Stimulated activated CD4-positive, alpha-beta T cell treated with anti-CD3 and anti-CD28 coated beads, Interleukin-1b, Interleukin-23, amount 100 ng/mL, for 4 hours (primary cell): Measurements from ENCODE around the gene OR5C1.
"Not testable (repeated sequence)": the region's sequence is repeated elsewhere in the genome, so short reads cannot be mapped to it uniquely, and the experiment has no call there.

ENCODE experiments used
- DNase-seq, 2 donors: peaks; one replicate each; pipeline ENCODE4 v3.0.0-alpha.2; 2020; ENCODE audit warnings: low read depth in 2 of 2

The OR5C1 gene

DNA sequence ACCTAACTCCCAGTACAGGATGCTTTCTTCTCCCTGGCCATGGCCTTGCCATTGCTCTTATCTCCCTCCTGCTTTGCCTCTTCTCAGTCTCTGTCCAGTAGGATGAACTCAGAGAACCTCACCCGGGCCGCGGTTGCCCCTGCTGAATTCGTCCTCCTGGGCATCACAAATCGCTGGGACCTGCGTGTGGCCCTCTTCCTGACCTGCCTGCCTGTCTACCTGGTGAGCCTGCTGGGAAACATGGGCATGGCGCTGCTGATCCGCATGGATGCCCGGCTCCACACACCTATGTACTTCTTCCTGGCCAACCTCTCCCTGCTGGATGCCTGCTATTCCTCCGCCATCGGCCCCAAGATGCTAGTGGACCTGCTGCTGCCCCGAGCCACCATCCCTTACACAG lies at the start of gene OR5C1:
TSS of gene OR5C1 (plus strand) at position 103 of the 400 bp plus-strand sequence. CDS start at position 103, 0 bp downstream.
- no peak for DNase-seq

- no peak for DNase-seq
These were observed 46.7 kb upstream of the OR5C1 start, which contains the start of gene OR1L6 for GRCh38 chr9:122742003-122742402. Gene OR1L6 (plus strand): TSS chr9:122742303. CDS start chr9:122749848, 7,545 bp downstream.

GRCh38 chr9:122754825-122755224 lies 33.9 kb upstream of the OR5C1 start:
- DNase-seq: no peak

DNA sequence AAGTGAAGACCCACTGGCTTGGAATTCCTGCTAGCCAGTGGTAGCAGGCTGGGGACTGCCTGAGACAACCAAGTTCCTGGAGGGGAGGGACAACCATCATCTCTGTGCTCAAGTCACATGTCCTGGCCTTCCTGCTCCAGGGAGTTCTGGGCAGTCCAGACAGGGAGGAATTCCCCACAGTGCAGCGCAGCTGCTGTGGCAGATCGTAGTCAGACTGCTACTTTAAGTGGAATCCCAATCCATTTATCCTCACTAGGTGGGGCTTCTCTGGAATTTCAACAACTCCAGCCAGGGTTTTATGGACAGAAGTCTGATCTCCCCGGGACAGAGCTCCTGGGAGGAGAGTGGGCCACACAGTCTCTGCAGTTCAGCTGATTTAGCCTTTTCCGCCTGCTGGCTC lies 20.9 kb upstream of the OR5C1 start:
- DNase-seq: no peak

GRCh38 chr9:122777052-122777451 lies 11.7 kb upstream of the OR5C1 start:
- DNase-seq: no peak

DNA sequence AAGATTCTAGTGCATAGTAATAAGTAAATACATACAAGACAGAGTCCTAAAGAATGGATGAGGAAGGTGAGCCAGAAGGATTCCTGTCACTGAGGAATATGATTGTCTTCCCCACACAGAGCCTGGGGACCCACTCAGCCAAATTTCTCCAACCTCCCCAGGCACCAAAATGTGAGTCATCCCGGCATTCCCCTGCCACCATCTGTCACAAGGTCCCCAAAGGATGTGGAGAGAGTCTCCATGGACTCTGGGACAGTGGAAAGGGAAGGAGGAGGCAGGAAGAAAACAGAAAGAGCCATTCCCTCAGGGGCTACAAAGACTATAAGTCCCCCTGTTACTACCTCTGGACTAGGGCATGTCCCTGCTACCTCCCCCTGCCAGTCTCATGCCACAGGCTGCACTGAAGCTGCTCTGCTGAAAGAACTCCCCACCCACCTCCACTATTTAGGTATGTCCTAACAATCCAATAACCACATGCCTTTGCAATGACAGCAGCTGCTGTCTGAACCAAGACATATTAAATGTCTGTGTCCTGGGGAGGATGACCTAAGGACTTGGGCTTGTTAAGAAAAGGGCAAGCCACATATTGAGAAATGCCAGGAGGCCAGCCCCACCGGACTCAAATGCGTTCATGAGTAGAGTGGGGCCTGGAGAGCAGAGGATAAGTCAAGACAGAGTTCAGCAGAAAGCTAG lies 10.7 kb upstream of the OR5C1 start:
- DNase-seq: no peak

DNA sequence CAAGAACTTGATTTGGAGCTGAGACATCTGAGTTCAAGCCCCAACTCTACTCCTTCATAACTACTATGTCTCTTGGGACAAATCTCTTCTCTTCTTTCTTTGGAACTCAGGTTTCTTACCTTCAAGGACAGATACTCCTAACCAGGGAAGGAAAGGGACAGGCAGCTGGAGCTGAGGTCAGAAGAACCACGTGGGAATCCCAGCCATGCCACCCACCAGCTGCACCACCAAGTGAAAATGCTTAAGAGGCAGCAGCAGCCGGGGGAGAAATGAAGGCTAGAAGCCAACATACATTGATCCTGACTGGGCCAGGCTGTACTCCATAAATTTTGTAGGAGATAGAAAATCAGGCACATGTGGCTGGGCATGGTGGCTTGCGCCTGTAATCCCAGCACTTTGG lies 9.6 kb upstream of the OR5C1 start:
- DNase-seq: no peak

DNA sequence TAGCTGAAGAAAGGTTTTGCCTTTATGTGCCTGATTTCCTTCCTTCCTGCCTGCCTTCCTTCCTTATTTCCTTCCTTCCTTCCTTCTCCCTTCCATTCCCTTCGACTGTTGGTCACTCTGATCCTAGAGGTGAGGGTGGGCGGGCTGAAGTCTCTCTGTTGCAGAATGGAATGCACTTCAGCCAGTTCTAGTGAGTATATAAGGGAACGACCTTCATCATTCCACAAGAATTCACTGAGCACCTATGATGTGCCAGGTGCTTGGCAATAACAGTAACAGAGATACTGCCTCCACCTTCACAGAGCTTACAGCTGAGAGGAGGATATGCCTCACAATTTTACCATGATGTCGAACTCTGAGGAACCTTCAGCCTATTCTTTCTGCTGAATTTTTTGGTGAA lies 8.7 kb upstream of the OR5C1 start:
- DNase-seq: no peak

GRCh38 chr9:122781671-122782070 lies 7.1 kb upstream of the OR5C1 start:
- no peak for DNase-seq

GRCh38 chr9:122785269-122785668 lies 3.5 kb upstream of the OR5C1 start:
- DNase-seq: no peak

DNA sequence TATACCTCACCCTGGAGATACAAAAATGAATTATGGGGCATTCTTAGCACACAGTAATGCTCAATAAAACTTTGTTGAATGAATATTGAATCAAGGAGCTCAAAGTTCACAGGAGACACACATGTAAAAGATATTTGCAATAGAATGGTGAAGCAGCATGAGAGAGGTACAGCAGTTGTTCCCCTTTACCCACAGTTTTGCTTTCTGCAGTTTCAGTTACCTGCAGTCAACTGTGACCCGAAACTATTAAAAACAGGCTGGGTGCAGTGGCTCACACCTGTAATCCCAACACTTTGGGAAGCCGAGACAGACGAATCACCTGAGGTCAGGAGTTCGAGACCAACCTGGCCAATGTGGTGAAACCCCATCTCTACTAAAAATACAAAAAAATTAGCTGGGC lies 2.4 kb upstream of the OR5C1 start:
- DNase-seq: no peak

- DNase-seq: no peak
These were observed 718 bp downstream of the OR5C1 start for GRCh38 chr9:122789256-122790046.

DNA sequence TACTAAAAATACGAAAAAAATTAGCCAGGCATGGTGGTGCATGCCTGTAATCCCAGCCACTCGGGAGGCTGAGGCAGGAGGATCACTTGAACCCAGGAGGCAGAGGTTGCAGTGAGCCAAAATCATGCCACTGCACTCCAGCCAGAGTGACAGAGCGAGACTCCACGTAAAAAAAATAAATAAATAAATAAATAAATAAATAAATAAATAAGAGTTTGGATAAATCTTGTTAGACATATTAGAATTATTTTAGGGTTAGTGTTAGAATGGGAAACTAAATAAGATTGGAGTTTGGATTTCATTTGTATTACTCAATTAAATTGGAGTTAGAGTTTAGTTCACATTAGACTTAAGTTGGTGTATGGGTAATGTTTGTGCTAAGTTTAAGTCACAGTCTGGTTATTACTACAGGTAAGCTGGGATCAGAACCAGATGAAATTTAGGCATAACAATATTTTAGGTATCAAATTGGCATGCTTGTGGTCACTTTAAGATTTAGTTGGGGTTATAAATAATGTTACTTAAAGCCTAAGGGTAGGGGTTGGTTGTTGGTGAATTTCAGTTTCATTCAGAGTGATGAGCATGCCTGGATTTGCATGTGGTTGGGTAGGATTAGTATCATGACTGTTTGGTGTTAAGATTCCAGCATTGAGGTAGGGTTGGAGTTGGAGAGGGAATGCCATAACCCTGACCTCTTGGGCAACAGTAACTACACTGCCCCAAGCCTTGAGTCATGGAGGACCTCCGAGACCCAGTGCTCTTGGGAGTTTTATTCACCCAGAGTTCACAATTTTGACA lies 3.3 kb downstream of the OR5C1 start:
- no peak for DNase-seq

DNA sequence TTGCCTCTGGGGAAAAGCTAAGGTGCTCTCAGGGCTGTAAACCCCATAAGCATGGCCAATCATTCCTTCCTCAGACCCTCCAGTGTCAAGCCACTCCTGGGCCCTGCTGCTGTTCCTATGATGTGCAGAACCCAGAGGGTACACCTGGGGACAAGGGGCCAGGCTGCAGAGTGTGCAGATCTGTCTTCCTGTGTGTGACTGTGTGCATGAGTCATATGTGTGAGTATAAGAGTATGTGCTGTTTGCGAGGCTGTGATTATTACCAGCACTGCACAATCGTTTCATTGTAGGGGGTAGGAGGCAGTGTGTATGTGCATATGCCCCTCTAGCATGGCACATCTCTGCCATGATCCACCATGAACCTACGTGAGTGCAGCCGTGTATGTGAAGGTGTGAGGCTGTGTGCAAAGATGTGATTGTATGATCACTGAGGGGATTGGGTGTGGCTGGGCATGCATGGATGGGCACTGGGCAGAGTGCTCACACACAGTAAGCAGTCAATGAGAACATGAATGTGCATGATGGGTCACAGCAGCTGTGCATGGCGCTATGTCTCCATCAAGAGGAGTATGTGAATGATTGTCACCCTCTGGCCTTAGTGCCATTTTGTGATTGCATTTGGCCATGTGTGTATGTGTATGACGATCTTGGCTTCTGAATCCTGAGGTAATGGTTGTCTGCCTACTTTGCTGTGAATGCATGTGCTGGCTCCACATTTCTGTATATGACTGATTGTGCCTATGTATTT lies 8.8 kb downstream of the OR5C1 start:
- no peak for DNase-seq

- DNase-seq: no peak
These were observed 11.6 kb downstream of the OR5C1 start, which contains the start of gene OR1K1 for GRCh38 chr9:122800066-122801060. Gene OR1K1 (plus strand): TSS chr9:122800123. CDS start chr9:122800123, 0 bp downstream.

GRCh38 chr9:122806661-122807060 lies 17.9 kb downstream of the OR5C1 start:
- no peak for DNase-seq

GRCh38 chr9:122807271-122807900 lies 18.7 kb downstream of the OR5C1 start:
- no peak for DNase-seq

DNA sequence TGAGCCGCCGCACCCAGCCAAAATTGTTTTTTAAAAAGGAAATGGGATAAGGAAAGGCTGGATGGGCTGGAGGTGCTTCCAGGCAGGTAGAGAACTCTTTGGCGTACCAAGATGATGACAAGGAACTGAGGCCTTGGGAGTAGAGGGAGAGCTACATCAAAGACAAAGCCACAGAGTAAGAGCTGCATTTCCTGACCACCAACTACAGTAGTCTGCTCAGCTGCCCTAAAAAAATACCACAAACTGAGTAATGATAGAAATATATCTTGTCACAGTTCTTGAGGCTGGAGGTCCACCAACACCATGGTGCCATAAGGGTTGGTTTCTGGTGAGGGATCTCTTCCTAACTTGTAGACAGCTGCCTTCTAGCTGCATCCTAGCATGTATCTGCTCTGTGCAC lies 19.4 kb downstream of the OR5C1 start:
- no peak for DNase-seq

DNA sequence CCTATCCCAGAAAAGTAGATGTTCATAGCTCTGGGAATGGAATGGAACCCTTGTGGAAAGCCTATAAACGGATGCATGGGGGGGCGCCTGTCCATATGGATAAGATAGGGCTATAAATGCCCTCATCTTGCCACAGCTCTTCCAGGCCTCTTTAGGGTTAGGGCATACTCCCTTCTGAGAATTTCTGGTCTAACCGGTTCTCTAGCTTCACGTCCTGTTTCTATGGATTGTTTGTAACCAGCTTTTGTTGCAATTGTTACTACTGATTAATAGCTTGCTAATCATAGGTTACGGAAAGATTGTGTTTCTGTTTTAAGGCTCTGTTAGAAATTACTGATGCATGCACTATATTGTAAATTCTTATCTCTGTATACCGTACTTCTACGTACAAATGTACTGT lies 20.5 kb downstream of the OR5C1 start:
- DNase-seq: not testable (repeated sequence)
